Measurements from ENCODE around the gene PCCA.

- TF ChIP-seq, protein P1, sequence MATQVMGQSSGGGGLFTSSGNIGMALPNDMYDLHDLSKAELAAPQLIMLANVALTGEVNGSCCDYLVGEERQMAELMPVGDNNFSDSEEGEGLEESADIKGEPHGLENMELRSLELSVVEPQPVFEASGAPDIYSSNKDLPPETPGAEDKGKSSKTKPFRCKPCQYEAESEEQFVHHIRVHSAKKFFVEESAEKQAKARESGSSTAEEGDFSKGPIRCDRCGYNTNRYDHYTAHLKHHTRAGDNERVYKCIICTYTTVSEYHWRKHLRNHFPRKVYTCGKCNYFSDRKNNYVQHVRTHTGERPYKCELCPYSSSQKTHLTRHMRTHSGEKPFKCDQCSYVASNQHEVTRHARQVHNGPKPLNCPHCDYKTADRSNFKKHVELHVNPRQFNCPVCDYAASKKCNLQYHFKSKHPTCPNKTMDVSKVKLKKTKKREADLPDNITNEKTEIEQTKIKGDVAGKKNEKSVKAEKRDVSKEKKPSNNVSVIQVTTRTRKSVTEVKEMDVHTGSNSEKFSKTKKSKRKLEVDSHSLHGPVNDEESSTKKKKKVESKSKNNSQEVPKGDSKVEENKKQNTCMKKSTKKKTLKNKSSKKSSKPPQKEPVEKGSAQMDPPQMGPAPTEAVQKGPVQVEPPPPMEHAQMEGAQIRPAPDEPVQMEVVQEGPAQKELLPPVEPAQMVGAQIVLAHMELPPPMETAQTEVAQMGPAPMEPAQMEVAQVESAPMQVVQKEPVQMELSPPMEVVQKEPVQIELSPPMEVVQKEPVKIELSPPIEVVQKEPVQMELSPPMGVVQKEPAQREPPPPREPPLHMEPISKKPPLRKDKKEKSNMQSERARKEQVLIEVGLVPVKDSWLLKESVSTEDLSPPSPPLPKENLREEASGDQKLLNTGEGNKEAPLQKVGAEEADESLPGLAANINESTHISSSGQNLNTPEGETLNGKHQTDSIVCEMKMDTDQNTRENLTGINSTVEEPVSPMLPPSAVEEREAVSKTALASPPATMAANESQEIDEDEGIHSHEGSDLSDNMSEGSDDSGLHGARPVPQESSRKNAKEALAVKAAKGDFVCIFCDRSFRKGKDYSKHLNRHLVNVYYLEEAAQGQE (IDR thresholded peaks at IDR 0.05; ENCODE audit: borderline replicate concordance in 1 of 2, low read depth in 1 of 2, low read length in 2 of 2), result no peak
- TF ChIP-seq ZNF10 (CRISPR knock-in tag; IDR thresholded peaks at IDR 0.05; ENCODE audit: borderline replicate concordance, low read depth) (no peak), RFX5 (IDR thresholded peaks at IDR 0.05; ENCODE audit: low read depth, low read length) (no peak), CREB1 (IDR thresholded peaks at IDR 0.05) (no peak), CREB1 (CRISPR knock-in tag; IDR thresholded peaks at IDR 0.05) (0 out of 2 replicates have a peak, but pooled peaks have one; percentile 42), KDM5B (CRISPR knock-in tag; IDR thresholded peaks at IDR 0.05; ENCODE audit: borderline replicate concordance) (no peak), PLSCR1 (CRISPR knock-in tag; IDR thresholded peaks at IDR 0.05; ENCODE audit: borderline replicate concordance) (no peak), ZNF337 (CRISPR knock-in tag; IDR thresholded peaks at IDR 0.05; ENCODE audit: borderline replicate concordance, low read depth) (no peak), JUNB (CRISPR knock-in tag; IDR thresholded peaks at IDR 0.05; ENCODE audit: borderline replicate concordance) (no peak)
Observed at GRCh38 chr13:100100115-100100879, 11.4 kb downstream of the PCCA start.
